ENCODE data around the gene GALNT15. TPM values are rescaled to one million over a fixed set of nuclear protein-coding genes. Genes with fewer than 3 reads are reported as not detected.
A peak's percentile ranks its signal among the peaks of the same experiment; 100 is the strongest.

Gene GALNT15
- total RNA-seq, 4 donors from 2014 or later: 386 to 830 (median 768) TPM

GRCh38 chr3:16253601-16254000 lies 79.1 kb downstream of the GALNT15 start:
- DNase-seq (ENCODE audit: low spot score in 2 of 2): peak; percentile 53 to 70
- 70 to 80% methylated on average over 7 of the region's 7 CpGs for WGBS, 2 donors
- Histone ChIP-seq H3K27ac (peak overlapping the region in 1 of 4 donors; percentile 19), H3K4me1 (peaks cover 0 to 7% (median 3%) of the 10 kb centered on the region in 4 donors), H3K36me3 (peaks cover 0 to 12% (median 0%) of the 10 kb centered on the region in 3 donors), H3K27me3 (no peaks in the 10 kb centered on the region), H3K9me3 (no peaks in the 10 kb centered on the region), H3K4me3 (no peak overlapping the region)
- TF ChIP-seq EP300 (IDR thresholded peaks at IDR 0.05) (peak in 1 of 2 donors; percentile 84), POLR2A (IDR thresholded peaks at IDR 0.05) (no peak)

DNA sequence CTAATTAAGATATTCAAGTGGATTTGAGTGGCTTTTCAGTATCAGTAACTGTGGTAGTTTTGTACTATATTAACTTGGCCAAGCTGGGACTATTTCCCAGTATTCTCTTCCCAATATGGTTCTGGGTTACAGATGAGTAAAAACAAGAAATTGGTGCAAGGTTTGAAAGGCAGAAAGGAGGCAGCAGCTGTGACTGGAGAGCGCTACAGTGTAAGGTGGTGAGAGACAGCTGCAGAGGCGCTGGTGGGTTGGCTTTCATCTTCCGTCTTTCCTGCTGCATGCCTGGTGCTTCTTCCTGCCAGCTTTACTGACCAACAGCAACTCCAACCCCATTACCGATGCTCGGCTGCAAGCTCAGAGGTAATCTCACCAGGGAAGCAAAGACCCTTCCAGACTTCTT lies 80.4 kb downstream of the GALNT15 start:
- no peaks in the 10 kb centered on the region for H3K27me3 ChIP-seq

GRCh38 chr3:16255326-16255725 lies 80.8 kb downstream of the GALNT15 start:
- no peak overlapping the region for H3K27ac ChIP-seq
- TF ChIP-seq, protein P1, sequence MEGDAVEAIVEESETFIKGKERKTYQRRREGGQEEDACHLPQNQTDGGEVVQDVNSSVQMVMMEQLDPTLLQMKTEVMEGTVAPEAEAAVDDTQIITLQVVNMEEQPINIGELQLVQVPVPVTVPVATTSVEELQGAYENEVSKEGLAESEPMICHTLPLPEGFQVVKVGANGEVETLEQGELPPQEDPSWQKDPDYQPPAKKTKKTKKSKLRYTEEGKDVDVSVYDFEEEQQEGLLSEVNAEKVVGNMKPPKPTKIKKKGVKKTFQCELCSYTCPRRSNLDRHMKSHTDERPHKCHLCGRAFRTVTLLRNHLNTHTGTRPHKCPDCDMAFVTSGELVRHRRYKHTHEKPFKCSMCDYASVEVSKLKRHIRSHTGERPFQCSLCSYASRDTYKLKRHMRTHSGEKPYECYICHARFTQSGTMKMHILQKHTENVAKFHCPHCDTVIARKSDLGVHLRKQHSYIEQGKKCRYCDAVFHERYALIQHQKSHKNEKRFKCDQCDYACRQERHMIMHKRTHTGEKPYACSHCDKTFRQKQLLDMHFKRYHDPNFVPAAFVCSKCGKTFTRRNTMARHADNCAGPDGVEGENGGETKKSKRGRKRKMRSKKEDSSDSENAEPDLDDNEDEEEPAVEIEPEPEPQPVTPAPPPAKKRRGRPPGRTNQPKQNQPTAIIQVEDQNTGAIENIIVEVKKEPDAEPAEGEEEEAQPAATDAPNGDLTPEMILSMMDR (IDR thresholded peaks at IDR 0.05): no peak
- no peak for TF ChIP-seq POLR2A (IDR thresholded peaks at IDR 0.05)
- H3K4me1 ChIP-seq: peaks cover 0 to 7% (median 3%) of the 10 kb centered on the region in 4 donors
- H3K27me3 ChIP-seq: no peaks in the 10 kb centered on the region
- no peaks in the 10 kb centered on the region for H3K9me3 ChIP-seq
- 63 to 73% methylated on average over 3 of the region's 3 CpGs for WGBS, 2 donors
- peaks cover 0 to 29% (median 0%) of the 10 kb centered on the region in 3 donors for H3K36me3 ChIP-seq
- no peak overlapping the region for H3K4me3 ChIP-seq
- DNase-seq (ENCODE audit: low spot score in 2 of 2): no peak

More for the DNA sequence above, 80.4 kb downstream of the GALNT15 start:
- DNase-seq (ENCODE audit: low spot score in 2 of 2): no peak
- Histone ChIP-seq H3K4me3 (no peak overlapping the region), H3K27ac (no peak overlapping the region), H3K4me1 (peaks cover 0 to 7% (median 3%) of the 10 kb centered on the region in 4 donors), H3K36me3 (peaks cover 0 to 25% (median 0%) of the 10 kb centered on the region in 3 donors), H3K9me3 (no peaks in the 10 kb centered on the region)
- WGBS, 2 donors: 55 to 60% methylated on average over 5 of the region's 5 CpGs
- TF ChIP-seq, protein P1 (IDR thresholded peaks at IDR 0.05): no peak
- no peak for TF ChIP-seq EP300 (IDR thresholded peaks at IDR 0.05)
- TF ChIP-seq POLR2A (IDR thresholded peaks at IDR 0.05): no peak

GRCh38 chr3:16255726-16256125 lies 81.2 kb downstream of the GALNT15 start:
- TF ChIP-seq POLR2A (IDR thresholded peaks at IDR 0.05): no peak
- no peak for TF ChIP-seq EP300 (IDR thresholded peaks at IDR 0.05)
- TF ChIP-seq, protein P1 (IDR thresholded peaks at IDR 0.05): no peak
- Histone ChIP-seq H3K27ac (no peak overlapping the region), H3K9me3 (no peaks in the 10 kb centered on the region), H3K27me3 (no peaks in the 10 kb centered on the region), H3K4me1 (peaks cover 0 to 7% (median 3%) of the 10 kb centered on the region in 4 donors), H3K4me3 (no peak overlapping the region), H3K36me3 (peaks cover 0 to 33% (median 0%) of the 10 kb centered on the region in 3 donors)
- DNase-seq (ENCODE audit: low spot score in 2 of 2): no peak
- WGBS, 2 donors: 58 to 61% methylated on average over 5 of the region's 5 CpGs

GRCh38 chr3:16257309-16257708 lies 82.8 kb downstream of the GALNT15 start:
- H3K4me3 ChIP-seq: no peak overlapping the region
- H3K27me3 ChIP-seq: no peaks in the 10 kb centered on the region
- TF ChIP-seq POLR2A (IDR thresholded peaks at IDR 0.05) (no peak), EP300 (IDR thresholded peaks at IDR 0.05) (no peak)
- TF ChIP-seq, protein P1 (IDR thresholded peaks at IDR 0.05): no peak
- peaks cover 0 to 43% (median 0%) of the 10 kb centered on the region in 3 donors for H3K36me3 ChIP-seq
- H3K4me1 ChIP-seq: peaks cover 0 to 16% (median 3%) of the 10 kb centered on the region in 4 donors
- H3K9me3 ChIP-seq: no peaks in the 10 kb centered on the region
- no peak for DNase-seq (ENCODE audit: low spot score in 2 of 2)
- WGBS, 2 donors: 71 to 77% methylated on average over 2 of the region's 2 CpGs
- H3K27ac ChIP-seq: no peak overlapping the region

All from tibial nerve (tissue), 4 donors.